ENCODE measurements around the gene PHAF1. TPM values are rescaled to one million over a fixed set of nuclear protein-coding genes. Genes with fewer than 3 reads are reported as not detected.

PHAF1 gene
- total and polyA plus RNA-seq, 9 of the 15 experiments (the other 6 are each of a cell fraction or from before 2014, with no cell fraction given) = 5.1 to 25.4 (median 13.8) TPM

DNA sequence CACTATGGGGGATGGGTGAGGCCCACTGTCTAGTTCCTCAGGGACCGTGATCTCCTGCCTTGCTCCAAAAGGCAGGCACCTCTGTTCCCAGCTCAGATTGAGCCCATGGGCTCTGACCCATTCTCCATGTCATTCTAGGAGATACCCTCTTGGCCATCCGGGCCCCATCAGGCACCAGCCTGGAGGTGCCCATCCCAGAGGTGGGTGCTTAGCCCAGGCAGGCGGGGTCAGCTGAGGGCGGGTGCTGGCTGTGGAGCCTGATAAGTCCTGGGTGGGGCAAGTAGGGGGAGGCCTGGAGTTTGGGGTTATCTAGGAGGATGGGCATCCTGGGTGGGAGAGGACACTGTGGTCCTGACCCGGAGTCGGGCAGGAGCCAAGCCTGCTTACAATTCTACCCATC, 84.5 kb downstream of the PHAF1 start (continued):
- TF ChIP-seq, protein P1, sequence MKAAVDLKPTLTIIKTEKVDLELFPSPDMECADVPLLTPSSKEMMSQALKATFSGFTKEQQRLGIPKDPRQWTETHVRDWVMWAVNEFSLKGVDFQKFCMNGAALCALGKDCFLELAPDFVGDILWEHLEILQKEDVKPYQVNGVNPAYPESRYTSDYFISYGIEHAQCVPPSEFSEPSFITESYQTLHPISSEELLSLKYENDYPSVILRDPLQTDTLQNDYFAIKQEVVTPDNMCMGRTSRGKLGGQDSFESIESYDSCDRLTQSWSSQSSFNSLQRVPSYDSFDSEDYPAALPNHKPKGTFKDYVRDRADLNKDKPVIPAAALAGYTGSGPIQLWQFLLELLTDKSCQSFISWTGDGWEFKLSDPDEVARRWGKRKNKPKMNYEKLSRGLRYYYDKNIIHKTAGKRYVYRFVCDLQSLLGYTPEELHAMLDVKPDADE (conservative IDR thresholded peaks at IDR 0.05; ENCODE audit: control insufficient read depth, low read depth, low read length) = 0 out of 2 replicates have a peak, but pooled peaks have one; percentile 50
- TF ChIP-seq EP300 (IDR thresholded peaks at IDR 0.05; ENCODE audit: low read length) = no peak
- TF ChIP-seq FOXJ2 (tag; IDR thresholded peaks at IDR 0.05) = no peak
- TF ChIP-seq, protein P2, sequence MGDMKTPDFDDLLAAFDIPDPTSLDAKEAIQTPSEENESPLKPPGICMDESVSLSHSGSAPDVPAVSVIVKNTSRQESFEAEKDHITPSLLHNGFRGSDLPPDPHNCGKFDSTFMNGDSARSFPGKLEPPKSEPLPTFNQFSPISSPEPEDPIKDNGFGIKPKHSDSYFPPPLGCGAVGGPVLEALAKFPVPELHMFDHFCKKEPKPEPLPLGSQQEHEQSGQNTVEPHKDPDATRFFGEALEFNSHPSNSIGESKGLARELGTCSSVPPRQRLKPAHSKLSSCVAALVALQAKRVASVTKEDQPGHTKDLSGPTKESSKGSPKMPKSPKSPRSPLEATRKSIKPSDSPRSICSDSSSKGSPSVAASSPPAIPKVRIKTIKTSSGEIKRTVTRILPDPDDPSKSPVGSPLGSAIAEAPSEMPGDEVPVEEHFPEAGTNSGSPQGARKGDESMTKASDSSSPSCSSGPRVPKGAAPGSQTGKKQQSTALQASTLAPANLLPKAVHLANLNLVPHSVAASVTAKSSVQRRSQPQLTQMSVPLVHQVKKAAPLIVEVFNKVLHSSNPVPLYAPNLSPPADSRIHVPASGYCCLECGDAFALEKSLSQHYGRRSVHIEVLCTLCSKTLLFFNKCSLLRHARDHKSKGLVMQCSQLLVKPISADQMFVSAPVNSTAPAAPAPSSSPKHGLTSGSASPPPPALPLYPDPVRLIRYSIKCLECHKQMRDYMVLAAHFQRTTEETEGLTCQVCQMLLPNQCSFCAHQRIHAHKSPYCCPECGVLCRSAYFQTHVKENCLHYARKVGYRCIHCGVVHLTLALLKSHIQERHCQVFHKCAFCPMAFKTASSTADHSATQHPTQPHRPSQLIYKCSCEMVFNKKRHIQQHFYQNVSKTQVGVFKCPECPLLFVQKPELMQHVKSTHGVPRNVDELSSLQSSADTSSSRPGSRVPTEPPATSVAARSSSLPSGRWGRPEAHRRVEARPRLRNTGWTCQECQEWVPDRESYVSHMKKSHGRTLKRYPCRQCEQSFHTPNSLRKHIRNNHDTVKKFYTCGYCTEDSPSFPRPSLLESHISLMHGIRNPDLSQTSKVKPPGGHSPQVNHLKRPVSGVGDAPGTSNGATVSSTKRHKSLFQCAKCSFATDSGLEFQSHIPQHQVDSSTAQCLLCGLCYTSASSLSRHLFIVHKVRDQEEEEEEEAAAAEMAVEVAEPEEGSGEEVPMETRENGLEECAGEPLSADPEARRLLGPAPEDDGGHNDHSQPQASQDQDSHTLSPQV (IDR thresholded peaks at IDR 0.05) = 0 out of 2 replicates have a peak, but pooled peaks have one; percentile 18
- TF ChIP-seq RBM25 (IDR thresholded peaks at IDR 0.05; ENCODE audit: low read depth, low read length, severe bottlenecking) = no peak
- TF ChIP-seq CBFA2T3 (IDR thresholded peaks at IDR 0.05) = peak; percentile 41; the same call in 1 of the 2 replicates
- no peak for TF ChIP-seq MYBL2 (IDR thresholded peaks at IDR 0.05; ENCODE audit: low read depth)
- TF ChIP-seq MYBL2 (CRISPR knock-in tag; IDR thresholded peaks at IDR 0.05; ENCODE audit: borderline replicate concordance) = no peak
- TF ChIP-seq, protein P3, sequence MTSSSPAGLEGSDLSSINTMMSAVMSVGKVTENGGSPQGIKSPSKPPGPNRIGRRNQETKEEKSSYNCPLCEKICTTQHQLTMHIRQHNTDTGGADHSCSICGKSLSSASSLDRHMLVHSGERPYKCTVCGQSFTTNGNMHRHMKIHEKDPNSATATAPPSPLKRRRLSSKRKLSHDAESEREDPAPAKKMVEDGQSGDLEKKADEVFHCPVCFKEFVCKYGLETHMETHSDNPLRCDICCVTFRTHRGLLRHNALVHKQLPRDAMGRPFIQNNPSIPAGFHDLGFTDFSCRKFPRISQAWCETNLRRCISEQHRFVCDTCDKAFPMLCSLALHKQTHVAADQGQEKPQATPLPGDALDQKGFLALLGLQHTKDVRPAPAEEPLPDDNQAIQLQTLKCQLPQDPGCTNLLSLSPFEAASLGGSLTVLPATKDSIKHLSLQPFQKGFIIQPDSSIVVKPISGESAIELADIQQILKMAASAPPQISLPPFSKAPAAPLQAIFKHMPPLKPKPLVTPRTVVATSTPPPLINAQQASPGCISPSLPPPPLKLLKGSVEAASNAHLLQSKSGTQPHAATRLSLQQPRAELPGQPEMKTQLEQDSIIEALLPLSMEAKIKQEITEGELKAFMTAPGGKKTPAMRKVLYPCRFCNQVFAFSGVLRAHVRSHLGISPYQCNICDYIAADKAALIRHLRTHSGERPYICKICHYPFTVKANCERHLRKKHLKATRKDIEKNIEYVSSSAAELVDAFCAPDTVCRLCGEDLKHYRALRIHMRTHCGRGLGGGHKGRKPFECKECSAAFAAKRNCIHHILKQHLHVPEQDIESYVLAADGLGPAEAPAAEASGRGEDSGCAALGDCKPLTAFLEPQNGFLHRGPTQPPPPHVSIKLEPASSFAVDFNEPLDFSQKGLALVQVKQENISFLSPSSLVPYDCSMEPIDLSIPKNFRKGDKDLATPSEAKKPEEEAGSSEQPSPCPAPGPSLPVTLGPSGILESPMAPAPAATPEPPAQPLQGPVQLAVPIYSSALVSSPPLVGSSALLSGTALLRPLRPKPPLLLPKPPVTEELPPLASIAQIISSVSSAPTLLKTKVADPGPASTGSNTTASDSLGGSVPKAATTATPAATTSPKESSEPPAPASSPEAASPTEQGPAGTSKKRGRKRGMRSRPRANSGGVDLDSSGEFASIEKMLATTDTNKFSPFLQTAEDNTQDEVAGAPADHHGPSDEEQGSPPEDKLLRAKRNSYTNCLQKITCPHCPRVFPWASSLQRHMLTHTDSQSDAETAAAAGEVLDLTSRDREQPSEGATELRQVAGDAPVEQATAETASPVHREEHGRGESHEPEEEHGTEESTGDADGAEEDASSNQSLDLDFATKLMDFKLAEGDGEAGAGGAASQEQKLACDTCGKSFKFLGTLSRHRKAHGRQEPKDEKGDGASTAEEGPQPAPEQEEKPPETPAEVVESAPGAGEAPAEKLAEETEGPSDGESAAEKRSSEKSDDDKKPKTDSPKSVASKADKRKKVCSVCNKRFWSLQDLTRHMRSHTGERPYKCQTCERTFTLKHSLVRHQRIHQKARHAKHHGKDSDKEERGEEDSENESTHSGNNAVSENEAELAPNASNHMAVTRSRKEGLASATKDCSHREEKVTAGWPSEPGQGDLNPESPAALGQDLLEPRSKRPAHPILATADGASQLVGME (CRISPR knock-in tag; IDR thresholded peaks at IDR 0.05) = no peak
- no peak for TF ChIP-seq ZNF41 (CRISPR knock-in tag; conservative IDR thresholded peaks at IDR 0.05)
- no peak for TF ChIP-seq MXI1 (IDR thresholded peaks at IDR 0.05; ENCODE audit: low read depth, low read length)
- TF ChIP-seq ARID3B (CRISPR knock-in tag; IDR thresholded peaks at IDR 0.05; ENCODE audit: borderline replicate concordance) = no peak
- TF ChIP-seq ZNF436 (CRISPR knock-in tag; IDR thresholded peaks at IDR 0.05) = no peak
- TF ChIP-seq POLR2G (IDR thresholded peaks at IDR 0.05; ENCODE audit: low read depth, low read length) = peak; percentile 40; the same call in 1 of the 2 replicates
- peak; percentile 51; the same call in 1 of the 2 replicates for TF ChIP-seq MYNN (IDR thresholded peaks at IDR 0.05)
- no peak for TF ChIP-seq MYNN (CRISPR knock-in tag; IDR thresholded peaks at IDR 0.05)

All from K562 (cell line).